Measurements from ENCODE around the gene CACNA1C. TPM values are rescaled to one million over a fixed set of nuclear protein-coding genes. Genes with fewer than 3 reads are reported as not detected.
"Not testable (repeated sequence)": the region's sequence is repeated elsewhere in the genome, so short reads cannot be mapped to it uniquely, and the experiment has no call there.

CACNA1C gene
- total RNA-seq, 2 donors from 2014 or later: 0.06 TPM; not detected in 1

GRCh38 chr12:2247596-2247995 is 194.8 kb downstream of the CACNA1C start:
- H3K4me1 Mint-ChIP-seq (ENCODE audit: low read depth in 2 of 2): no peaks in the 10 kb centered on the region

DNA sequence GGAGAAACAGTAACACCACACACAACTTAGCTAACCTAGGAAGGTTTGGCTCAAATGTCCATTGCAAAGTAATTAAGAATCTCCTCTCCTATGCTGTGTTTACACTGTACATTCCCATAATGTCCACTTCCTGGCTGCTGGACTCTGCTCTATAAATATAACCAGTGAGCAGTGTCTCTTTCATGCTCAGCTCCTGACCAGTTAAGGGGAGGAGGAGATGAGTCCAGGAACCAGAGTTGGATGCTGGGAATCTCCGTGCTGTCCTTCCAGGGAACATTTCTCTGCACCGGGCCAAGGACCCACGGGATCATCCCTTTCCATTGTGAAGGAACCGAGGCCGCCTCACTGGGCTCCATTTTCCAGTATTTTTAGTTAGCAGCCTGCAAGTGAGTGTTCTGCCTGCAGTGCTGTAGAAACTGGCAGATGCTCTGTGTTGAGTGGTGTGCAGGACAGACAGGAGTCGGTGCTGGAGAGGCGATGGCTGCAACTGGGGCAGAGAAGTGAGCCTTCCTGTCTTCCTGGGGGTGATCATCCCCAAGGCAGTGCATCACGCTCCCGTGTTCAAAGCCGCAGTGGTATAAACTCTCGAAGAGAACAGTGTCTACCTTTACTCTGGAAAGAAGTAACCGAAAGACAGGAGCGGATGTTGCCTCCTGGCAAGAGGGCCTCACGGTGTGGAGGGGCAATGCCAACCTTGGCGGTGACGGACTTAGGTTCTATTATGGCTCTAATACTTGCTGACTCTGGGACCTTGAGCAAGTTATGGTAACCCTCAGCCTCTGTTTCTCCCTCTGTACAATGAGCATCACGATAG is 195.5 kb downstream of the CACNA1C start:
- ATAC-seq: no peak
- H3K4me1 Mint-ChIP-seq (ENCODE audit: low read depth in 2 of 2): no peaks in the 10 kb centered on the region
- no peak overlapping the region for H3K4me3 Mint-ChIP-seq
- no peaks in the 10 kb centered on the region for H3K9me3 Mint-ChIP-seq
- no peak for DNase-seq (ENCODE audit: low spot score)
- H3K27ac Mint-ChIP-seq: no peak overlapping the region
- H3K27me3 Mint-ChIP-seq: peaks cover 0 to 7% of the 10 kb centered on the region in 2 donors
- H3K36me3 Mint-ChIP-seq: no peaks in the 10 kb centered on the region

More at GRCh38 chr12:2247596-2247995, 194.8 kb downstream of the CACNA1C start:
- no peaks in the 10 kb centered on the region for H3K36me3 Mint-ChIP-seq
- peaks cover 0 to 7% of the 10 kb centered on the region in 2 donors for H3K27me3 Mint-ChIP-seq
- ATAC-seq (no peak), DNase-seq (ENCODE audit: low spot score) (no peak)
- H3K4me3 Mint-ChIP-seq: no peak overlapping the region
- no peaks in the 10 kb centered on the region for H3K9me3 Mint-ChIP-seq
- H3K27ac Mint-ChIP-seq: no peak overlapping the region

- DNase-seq (ENCODE audit: low spot score) (no peak), ATAC-seq (no peak)
- Mint-ChIP-seq H3K27ac (no peak overlapping the region), H3K27me3 (peaks cover 0 to 10% of the 10 kb centered on the region in 2 donors), H3K36me3 (no peaks in the 10 kb centered on the region), H3K4me1 (ENCODE audit: low read depth in 2 of 2) (no peaks in the 10 kb centered on the region), H3K4me3 (no peak overlapping the region), H3K9me3 (no peaks in the 10 kb centered on the region)
Observed at GRCh38 chr12:2248901-2249381, 196.2 kb downstream of the CACNA1C start.

GRCh38 chr12:2250797-2251196 is 198.0 kb downstream of the CACNA1C start:
- peaks cover 3% of the 10 kb centered on the region for H3K9me3 Mint-ChIP-seq
- DNase-seq (ENCODE audit: low spot score): no peak
- H3K4me1 Mint-ChIP-seq (ENCODE audit: low read depth in 2 of 2): no peaks in the 10 kb centered on the region
- H3K27me3 Mint-ChIP-seq: peaks cover 0 to 10% of the 10 kb centered on the region in 2 donors
- no peak overlapping the region for H3K27ac Mint-ChIP-seq
- H3K4me3 Mint-ChIP-seq: no peak overlapping the region
- peaks cover 4% of the 10 kb centered on the region for H3K36me3 Mint-ChIP-seq
- no peak for ATAC-seq

GRCh38 chr12:2251526-2252209 is 198.9 kb downstream of the CACNA1C start:
- Mint-ChIP-seq H3K27ac (no peak overlapping the region), H3K27me3 (peaks cover 0 to 10% of the 10 kb centered on the region in 2 donors), H3K4me3 (no peak overlapping the region), H3K9me3 (peaks cover 4% of the 10 kb centered on the region), H3K36me3 (peaks cover 8% of the 10 kb centered on the region), H3K4me1 (ENCODE audit: low read depth in 2 of 2) (no peaks in the 10 kb centered on the region)
- no peak for DNase-seq (ENCODE audit: low spot score)
- ATAC-seq: no peak

DNA sequence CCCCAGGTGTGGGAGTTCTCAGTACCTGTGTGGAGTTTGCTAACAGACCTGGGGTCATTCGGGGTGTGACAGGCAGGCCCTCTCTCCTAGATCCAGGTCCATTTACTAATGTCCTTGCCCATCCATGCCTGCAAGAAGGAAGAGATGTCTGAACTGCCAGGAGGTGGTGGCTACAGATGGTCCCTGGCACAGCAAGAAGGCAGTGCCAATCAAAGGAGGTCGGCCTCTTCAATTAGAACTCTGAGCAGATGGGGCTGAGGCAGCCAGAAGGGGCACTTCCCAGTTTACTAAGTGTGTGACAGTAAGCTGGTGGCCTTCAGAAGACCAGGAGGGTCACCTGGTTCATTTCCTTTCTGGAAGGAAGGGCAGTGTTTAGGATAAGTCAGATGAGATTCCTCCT is 202.5 kb downstream of the CACNA1C start:
- no peak overlapping the region for H3K27ac Mint-ChIP-seq
- peaks cover 8% of the 10 kb centered on the region for H3K36me3 Mint-ChIP-seq
- H3K4me1 Mint-ChIP-seq (ENCODE audit: low read depth in 2 of 2): no peaks in the 10 kb centered on the region
- peaks cover 7 to 10% of the 10 kb centered on the region in 2 donors for H3K27me3 Mint-ChIP-seq
- no peak overlapping the region for H3K4me3 Mint-ChIP-seq
- H3K9me3 Mint-ChIP-seq: peaks cover 4% of the 10 kb centered on the region
- DNase-seq (ENCODE audit: low spot score) (no peak), ATAC-seq (no peak)

DNA sequence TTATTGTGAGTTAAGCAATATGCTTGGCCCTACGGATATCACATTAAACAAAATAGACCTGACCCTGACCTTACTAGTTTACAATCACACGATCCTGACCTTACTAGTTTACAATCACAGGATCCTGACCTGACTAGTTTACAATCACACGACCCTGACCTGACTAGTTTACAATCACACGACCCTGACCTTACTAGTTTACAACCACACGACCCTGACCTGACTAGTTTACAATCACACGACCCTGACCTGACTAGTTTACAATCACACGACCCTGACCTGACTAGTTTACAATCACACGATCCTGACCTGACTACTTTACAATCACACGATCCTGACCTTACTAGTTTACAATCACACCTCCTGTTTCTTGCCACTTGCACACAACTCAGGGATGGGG is 202.9 kb downstream of the CACNA1C start:
- not testable (repeated sequence) for H3K27me3 Mint-ChIP-seq; H3K9me3 Mint-ChIP-seq; H3K4me3 Mint-ChIP-seq; DNase-seq (ENCODE audit: low spot score); H3K27ac Mint-ChIP-seq; H3K4me1 Mint-ChIP-seq (ENCODE audit: low read depth in 2 of 2); H3K36me3 Mint-ChIP-seq
- peak in 1 of 2 donors; percentile 57 for ATAC-seq

- no peak overlapping the region for H3K27ac Mint-ChIP-seq
- peaks cover 6 to 7% of the 10 kb centered on the region in 2 donors for H3K27me3 Mint-ChIP-seq
- peaks cover 8% of the 10 kb centered on the region for H3K36me3 Mint-ChIP-seq
- peaks cover 4% of the 10 kb centered on the region for H3K9me3 Mint-ChIP-seq
- H3K4me1 Mint-ChIP-seq (ENCODE audit: low read depth in 2 of 2): no peaks in the 10 kb centered on the region
- no peak for ATAC-seq
- H3K4me3 Mint-ChIP-seq: no peak overlapping the region
- no peak for DNase-seq (ENCODE audit: low spot score)
Observed at GRCh38 chr12:2256453-2256852, 203.7 kb downstream of the CACNA1C start.

DNA sequence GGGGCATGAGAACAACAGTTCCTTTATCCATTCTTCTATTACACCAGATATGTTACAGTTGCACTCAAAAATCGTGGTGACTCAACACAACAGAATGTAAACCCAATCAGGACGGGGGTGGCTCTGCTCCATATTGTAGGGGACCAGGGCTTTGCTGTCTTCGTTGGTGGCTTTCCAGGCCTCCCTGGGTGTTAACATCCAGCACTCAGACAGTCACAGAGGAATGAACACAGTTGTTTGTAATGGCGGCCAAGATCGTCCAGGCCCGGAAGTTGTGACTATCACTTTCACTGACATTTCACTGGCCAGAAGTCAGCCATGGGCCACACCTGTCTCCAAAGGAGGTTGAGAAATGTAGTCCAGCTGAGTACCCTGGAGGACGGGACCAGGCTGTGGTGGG is 204.1 kb downstream of the CACNA1C start:
- H3K27ac Mint-ChIP-seq: no peak overlapping the region
- no peak for ATAC-seq
- no peaks in the 10 kb centered on the region for H3K4me1 Mint-ChIP-seq (ENCODE audit: low read depth in 2 of 2)
- H3K27me3 Mint-ChIP-seq: peaks cover 6 to 7% of the 10 kb centered on the region in 2 donors
- DNase-seq (ENCODE audit: low spot score): no peak
- peaks cover 4% of the 10 kb centered on the region for H3K9me3 Mint-ChIP-seq
- H3K36me3 Mint-ChIP-seq: peaks cover 8% of the 10 kb centered on the region
- H3K4me3 Mint-ChIP-seq: no peak overlapping the region

GRCh38 chr12:2258025-2258424 is 205.2 kb downstream of the CACNA1C start:
- Mint-ChIP-seq H3K27me3 (peaks cover 6 to 7% of the 10 kb centered on the region in 2 donors), H3K9me3 (peaks cover 4% of the 10 kb centered on the region), H3K4me3 (no peak overlapping the region), H3K4me1 (ENCODE audit: low read depth in 2 of 2) (no peaks in the 10 kb centered on the region), H3K27ac (no peak overlapping the region), H3K36me3 (peaks cover 8% of the 10 kb centered on the region)
- DNase-seq (ENCODE audit: low spot score): no peak
- ATAC-seq: no peak

DNA sequence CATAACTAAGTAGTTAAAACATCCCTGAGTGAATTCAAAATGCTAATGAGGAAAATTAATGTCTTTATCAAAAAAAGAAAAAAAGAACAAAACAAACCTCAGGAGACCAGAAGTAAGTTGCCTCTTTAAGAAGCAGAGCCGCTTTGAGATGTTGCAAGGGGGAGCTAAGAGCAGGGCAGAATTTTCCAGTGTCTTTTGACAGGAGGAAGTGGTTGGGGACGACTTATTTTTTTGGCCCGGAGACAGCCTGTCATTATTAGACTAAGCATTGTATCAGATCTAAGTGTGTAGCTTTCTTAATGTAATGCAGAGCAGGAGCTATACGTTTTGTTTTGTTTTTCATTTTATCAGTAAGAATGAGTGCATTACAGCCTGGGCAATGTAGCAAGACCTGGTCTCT is 206.6 kb downstream of the CACNA1C start:
- H3K4me1 Mint-ChIP-seq (ENCODE audit: low read depth in 2 of 2): no peaks in the 10 kb centered on the region
- no peak overlapping the region for H3K4me3 Mint-ChIP-seq
- H3K36me3 Mint-ChIP-seq: peaks cover 8% of the 10 kb centered on the region
- peaks cover 3 to 7% of the 10 kb centered on the region in 2 donors for H3K27me3 Mint-ChIP-seq
- no peak for ATAC-seq
- H3K27ac Mint-ChIP-seq: no peak overlapping the region
- no peak for DNase-seq (ENCODE audit: low spot score)
- peaks cover 4% of the 10 kb centered on the region for H3K9me3 Mint-ChIP-seq

GRCh38 chr12:2260441-2260840 is 207.7 kb downstream of the CACNA1C start:
- DNase-seq (ENCODE audit: low spot score): no peak
- H3K36me3 Mint-ChIP-seq: peaks cover 7% of the 10 kb centered on the region
- peaks cover 3 to 7% of the 10 kb centered on the region in 2 donors for H3K27me3 Mint-ChIP-seq
- H3K9me3 Mint-ChIP-seq: peaks cover 4% of the 10 kb centered on the region
- H3K4me3 Mint-ChIP-seq: no peak overlapping the region
- no peak overlapping the region for H3K27ac Mint-ChIP-seq
- ATAC-seq: no peak
- H3K4me1 Mint-ChIP-seq (ENCODE audit: low read depth in 2 of 2): no peaks in the 10 kb centered on the region

DNA sequence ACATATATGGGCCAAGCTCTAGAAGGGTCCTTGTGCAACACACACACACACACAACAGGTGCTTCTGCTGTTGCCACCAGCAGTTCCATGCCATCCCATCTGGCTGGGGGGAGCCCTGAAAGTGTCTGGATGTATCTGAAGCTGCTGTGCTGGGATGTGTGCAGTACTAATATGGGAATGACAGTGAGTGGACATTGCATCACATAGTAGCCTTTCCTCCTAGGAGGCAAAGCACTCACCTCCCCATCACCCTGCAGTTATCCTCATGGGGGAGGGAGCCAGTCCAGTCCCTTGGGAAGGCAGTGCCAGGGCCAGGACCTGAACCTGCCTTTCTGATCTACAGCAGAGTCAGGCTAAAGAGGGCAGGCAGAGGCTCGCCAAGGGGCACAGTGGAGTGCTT is 208.9 kb downstream of the CACNA1C start:
- Mint-ChIP-seq H3K4me3 (no peak overlapping the region), H3K4me1 (ENCODE audit: low read depth in 2 of 2) (no peaks in the 10 kb centered on the region)

DNA sequence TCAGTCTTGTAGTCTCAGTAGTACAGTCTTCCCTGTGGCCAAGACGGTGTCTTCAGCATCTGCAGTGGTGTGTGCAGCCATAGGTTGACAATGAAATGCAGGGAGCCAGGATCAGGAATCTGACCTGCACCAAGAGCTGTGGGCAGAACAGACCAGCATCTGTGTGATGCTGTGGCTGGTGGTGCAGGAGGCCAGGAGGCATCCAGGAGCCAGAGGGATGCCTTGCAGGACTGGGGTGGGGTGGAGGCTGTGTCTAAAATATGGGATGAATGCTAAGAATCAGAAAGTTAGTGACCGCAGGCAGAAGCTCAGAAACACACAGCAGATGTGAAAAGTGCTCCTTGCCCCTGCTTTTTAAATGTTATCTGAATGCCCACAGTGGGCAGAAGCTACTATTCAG is 209.7 kb downstream of the CACNA1C start:
- H3K4me3 Mint-ChIP-seq: no peak overlapping the region
- no peaks in the 10 kb centered on the region for H3K4me1 Mint-ChIP-seq (ENCODE audit: low read depth in 2 of 2)
- no peak for DNase-seq (ENCODE audit: low spot score)
- H3K36me3 Mint-ChIP-seq: no peaks in the 10 kb centered on the region
- no peak overlapping the region for H3K27ac Mint-ChIP-seq
- H3K27me3 Mint-ChIP-seq: peaks cover 3 to 7% of the 10 kb centered on the region in 2 donors
- ATAC-seq: no peak
- H3K9me3 Mint-ChIP-seq: no peaks in the 10 kb centered on the region

More for the DNA sequence above, 208.9 kb downstream of the CACNA1C start:
- ATAC-seq: no peak
- H3K36me3 Mint-ChIP-seq: no peaks in the 10 kb centered on the region
- H3K9me3 Mint-ChIP-seq: no peaks in the 10 kb centered on the region
- no peak overlapping the region for H3K27ac Mint-ChIP-seq
- no peak for DNase-seq (ENCODE audit: low spot score)
- H3K27me3 Mint-ChIP-seq: peaks cover 3 to 7% of the 10 kb centered on the region in 2 donors

Measured in natural killer cell treated with Interleukin-12 subunit alpha and Interleukin-12 subunit beta and Interleukin-15 and Interleukin-18, amount 100 ng/mL, for 72 hours (primary cell).